Stimulated activated CD8-positive, alpha-beta memory T cell treated with anti-CD3 and anti-CD28 coated beads, Interleukin-4, amount 100 ng/mL, for 4 hours (primary cell): ENCODE data around the gene TMEM109.
A peak's percentile ranks its signal among the peaks of the same experiment; 100 is the strongest.

Experiments
- DNase-seq, 2 donors: peaks; one replicate each; pipeline ENCODE4 v3.0.0-alpha.2; 2020; ENCODE audit warnings: low read depth in 2 of 2, low spot score in 1 of 2

TMEM109 gene

GRCh38 chr11:60964801-60965200, 50.8 kb downstream of the TMEM109 start:
- DNase-seq: no peak

- DNase-seq: no peak
Observed at GRCh38 chr11:60966890-60967289, 52.9 kb downstream of the TMEM109 start.

GRCh38 chr11:60968223-60968622, 54.3 kb downstream of the TMEM109 start:
- DNase-seq: no peak

GRCh38 chr11:60970369-60970774, 56.4 kb downstream of the TMEM109 start:
- DNase-seq: peak; percentile 61 to 66

GRCh38 chr11:60970890-60971289, 56.9 kb downstream of the TMEM109 start:
- DNase-seq: no peak

GRCh38 chr11:60971520-60971919, 57.6 kb downstream of the TMEM109 start, which contains the start of gene CD6:
TSS of gene CD6 (plus strand) at chr11:60971680. CDS start at chr11:60971866, 186 bp downstream.
- peak in 1 of 2 donors; percentile 42 for DNase-seq

GRCh38 chr11:60972182-60973030, 58.4 kb downstream of the TMEM109 start:
- no peak for DNase-seq
